ENCODE data around the gene ITSN2. TPM values are rescaled to one million over a fixed set of nuclear protein-coding genes. Genes with fewer than 3 reads are reported as not detected.

ITSN2 gene
- total and polyA plus RNA-seq, 7 donors = 12.2 to 71.7 (median 33.5) TPM

- Histone ChIP-seq H3K27ac (no peak overlapping the region), H3K36me3 (ENCODE audit: insufficient read depth in 1 of 2, low read depth in 1 of 2) (peaks cover 4 to 97% of the 10 kb centered on the region in 2 donors), H3K4me3 (no peak overlapping the region), H3K9me3 (no peaks in the 10 kb centered on the region), H3K27me3 (ENCODE audit: insufficient read depth in 3 of 3, low read length in 2 of 3) (no peaks in the 10 kb centered on the region), H3K4me1 (no peaks in the 10 kb centered on the region)
- DNase-seq (no peak), ATAC-seq (no peak)
- no peak for TF ChIP-seq CTCF (IDR thresholded peaks at IDR 0.05)
- intact Hi-C loops (cut with DNase I) = no loop called here
- WGBS, 3 donors = 95 to 96% (median 95%) methylated on average over 15 to 16 of the region's 16 CpGs
Observed at GRCh38 chr2:24208490-24208889, 151.8 kb downstream of the ITSN2 start.

- Histone ChIP-seq H3K27ac (no peak overlapping the region), H3K9me3 (no peaks in the 10 kb centered on the region), H3K4me1 (no peaks in the 10 kb centered on the region), H3K27me3 (ENCODE audit: insufficient read depth in 3 of 3, low read length in 2 of 3) (no peaks in the 10 kb centered on the region), H3K36me3 (ENCODE audit: insufficient read depth in 1 of 2, low read depth in 1 of 2) (peaks cover 4 to 97% of the 10 kb centered on the region in 2 donors), H3K4me3 (no peak overlapping the region)
- peak in 1 of 4 donors; percentile 21 for ATAC-seq
- no peak for TF ChIP-seq CTCF (IDR thresholded peaks at IDR 0.05)
- WGBS, 3 donors = 83 to 86% (median 86%) methylated on average over 11 of the region's 11 CpGs
- intact Hi-C loops (cut with DNase I) = no loop called here
- no peak for DNase-seq
Observed at GRCh38 chr2:24207359-24207758, 153.0 kb downstream of the ITSN2 start.

GRCh38 chr2:24206714-24207113 is 153.6 kb downstream of the ITSN2 start:
- 85 to 91% (median 91%) methylated on average over 8 of the region's 8 CpGs for WGBS, 3 donors
- H3K4me3 ChIP-seq = no peak overlapping the region
- no peaks in the 10 kb centered on the region for H3K27me3 ChIP-seq (ENCODE audit: insufficient read depth in 3 of 3, low read length in 2 of 3)
- DNase-seq (no peak), ATAC-seq (no peak)
- peaks cover 4 to 94% of the 10 kb centered on the region in 2 donors for H3K36me3 ChIP-seq (ENCODE audit: insufficient read depth in 1 of 2, low read depth in 1 of 2)
- no peaks in the 10 kb centered on the region for H3K4me1 ChIP-seq
- H3K9me3 ChIP-seq = no peaks in the 10 kb centered on the region
- intact Hi-C loops (cut with DNase I) = no loop called here
- TF ChIP-seq CTCF (IDR thresholded peaks at IDR 0.05) = no peak
- H3K27ac ChIP-seq = no peak overlapping the region

- H3K9me3 ChIP-seq = no peaks in the 10 kb centered on the region
- TF ChIP-seq CTCF (IDR thresholded peaks at IDR 0.05) = no peak
- no peaks in the 10 kb centered on the region for H3K27me3 ChIP-seq (ENCODE audit: insufficient read depth in 3 of 3, low read length in 2 of 3)
- H3K4me1 ChIP-seq = no peaks in the 10 kb centered on the region
- H3K36me3 ChIP-seq (ENCODE audit: insufficient read depth in 1 of 2, low read depth in 1 of 2) = peaks cover 4 to 94% of the 10 kb centered on the region in 2 donors
- DNase-seq (no peak), ATAC-seq (no peak)
- intact Hi-C loops (cut with DNase I) = no loop called here
- WGBS, 3 donors = 93 to 94% (median 94%) methylated on average over 6 of the region's 6 CpGs
- no peak overlapping the region for H3K4me3 ChIP-seq
- no peak overlapping the region for H3K27ac ChIP-seq
Observed at GRCh38 chr2:24206242-24206641, 154.1 kb downstream of the ITSN2 start.

- ATAC-seq (no peak), DNase-seq (no peak)
- TF ChIP-seq CTCF (IDR thresholded peaks at IDR 0.05) = no peak
- Histone ChIP-seq H3K36me3 (ENCODE audit: insufficient read depth in 1 of 2, low read depth in 1 of 2) (peaks cover 4 to 83% of the 10 kb centered on the region in 2 donors), H3K27me3 (ENCODE audit: insufficient read depth in 3 of 3, low read length in 2 of 3) (no peaks in the 10 kb centered on the region), H3K4me1 (no peaks in the 10 kb centered on the region), H3K4me3 (no peak overlapping the region), H3K27ac (no peak overlapping the region), H3K9me3 (no peaks in the 10 kb centered on the region)
- WGBS, 3 donors = 86 to 95% (median 91%) methylated on average over 4 of the region's 4 CpGs
- intact Hi-C loops (cut with DNase I) = no loop called here
Observed at GRCh38 chr2:24205131-24205530, 155.2 kb downstream of the ITSN2 start.
